GM19395 (cell line): ENCODE measurements around the gene FTSJ1.
"Not testable (repeated sequence)": the region's sequence is repeated elsewhere in the genome, so short reads cannot be mapped to it uniquely, and the experiment has no call there.

ENCODE experiments used
- ATAC-seq: cut with Tn5 transposase; IDR thresholded peaks from one replicate; pipeline ENCODE4 v1.9.1; 2021; ENCODE audit warnings: mild to moderate bottlenecking, moderate library complexity; ENCODE audit not compliant: unreplicated experiment

The FTSJ1 gene

GRCh38 chrX:48520976-48521352 lies 45.0 kb downstream of the FTSJ1 start:
- no peak for ATAC-seq

- ATAC-seq = peak; percentile 94
These were observed 45.6 kb downstream of the FTSJ1 start, which contains the start of gene EBP for GRCh38 chrX:48521353-48522243. Gene EBP (plus strand): TSS chrX:48521808. CDS start chrX:48523772, 1,964 bp downstream.

GRCh38 chrX:48522291-48522690 lies 46.3 kb downstream of the FTSJ1 start:
- ATAC-seq = no peak

- ATAC-seq = no peak
These were observed 47.7 kb downstream of the FTSJ1 start for GRCh38 chrX:48523682-48524081.

GRCh38 chrX:48525853-48526252 lies 49.9 kb downstream of the FTSJ1 start:
- not testable (repeated sequence) for ATAC-seq

- ATAC-seq = no peak
These were observed 54.7 kb downstream of the FTSJ1 start for GRCh38 chrX:48530736-48531135.

- no peak for ATAC-seq
These were observed 55.5 kb downstream of the FTSJ1 start for GRCh38 chrX:48531358-48531959.

GRCh38 chrX:48532161-48532560 lies 56.2 kb downstream of the FTSJ1 start:
- no peak for ATAC-seq

GRCh38 chrX:48533165-48533564 lies 57.2 kb downstream of the FTSJ1 start:
- ATAC-seq = no peak
